GM19351 (cell line): ENCODE results near the gene GRID1.

Experiments used
- ATAC-seq: cut with Tn5 transposase; IDR thresholded peaks from one replicate; pipeline ENCODE4 v1.9.1; 2021; ENCODE audit warnings: mild to moderate bottlenecking, moderate library complexity; ENCODE audit not compliant: unreplicated experiment

Gene GRID1

DNA sequence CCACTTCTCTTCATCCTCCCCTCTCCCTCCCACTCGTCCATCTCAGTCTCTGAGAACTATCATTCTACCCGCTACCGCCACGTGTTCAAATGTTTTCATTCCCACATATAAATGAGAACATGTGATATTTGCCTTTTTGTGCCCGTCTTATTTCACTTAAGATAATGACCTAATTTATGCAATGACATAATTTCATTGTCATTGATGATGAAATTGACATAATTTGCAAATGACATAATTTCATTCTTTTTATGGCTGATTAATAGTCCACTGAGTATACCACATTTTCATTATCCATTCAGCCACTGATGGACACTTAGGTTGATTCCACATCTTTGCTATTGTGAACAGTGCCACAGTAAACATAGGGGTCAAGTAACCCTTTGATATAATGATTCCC is 292.3 kb downstream of the GRID1 start:
- no peak for ATAC-seq

DNA sequence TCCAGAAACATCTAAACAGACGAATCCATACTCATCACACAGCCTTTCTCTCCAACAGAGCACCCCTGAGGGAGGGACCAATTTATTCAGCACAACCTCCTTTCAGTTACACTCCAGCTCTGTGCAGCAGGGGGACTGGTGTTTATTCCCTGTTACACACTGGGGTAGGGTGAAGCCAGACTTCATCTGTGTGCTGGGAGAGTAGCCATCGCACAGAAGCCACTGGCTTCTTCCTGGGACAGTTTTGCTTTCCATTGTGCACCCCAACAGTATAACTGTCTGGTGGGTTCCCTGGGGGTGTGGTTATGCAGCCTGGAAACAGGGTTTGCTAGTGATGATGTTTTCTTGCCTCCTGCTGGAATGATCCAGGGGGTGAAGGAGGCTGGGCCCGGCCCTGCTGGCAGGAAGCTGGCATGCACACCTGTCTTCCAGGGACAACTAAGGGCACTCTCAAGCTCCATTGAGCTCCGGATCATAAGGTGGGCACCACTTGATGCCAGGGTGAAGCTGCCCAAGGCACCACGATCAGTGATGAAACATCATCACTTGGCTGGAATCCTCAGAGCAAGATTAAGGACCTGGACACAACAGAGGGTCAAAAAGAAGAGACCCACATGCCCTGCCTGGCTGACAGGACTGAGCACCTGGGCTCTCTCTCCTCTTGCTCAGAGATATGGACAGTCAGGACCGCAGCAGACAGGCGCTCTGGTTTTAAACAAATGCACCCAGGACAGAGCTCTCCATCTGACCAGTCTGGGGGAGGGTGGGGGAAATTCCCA is 293.2 kb downstream of the GRID1 start:
- no peak for ATAC-seq

DNA sequence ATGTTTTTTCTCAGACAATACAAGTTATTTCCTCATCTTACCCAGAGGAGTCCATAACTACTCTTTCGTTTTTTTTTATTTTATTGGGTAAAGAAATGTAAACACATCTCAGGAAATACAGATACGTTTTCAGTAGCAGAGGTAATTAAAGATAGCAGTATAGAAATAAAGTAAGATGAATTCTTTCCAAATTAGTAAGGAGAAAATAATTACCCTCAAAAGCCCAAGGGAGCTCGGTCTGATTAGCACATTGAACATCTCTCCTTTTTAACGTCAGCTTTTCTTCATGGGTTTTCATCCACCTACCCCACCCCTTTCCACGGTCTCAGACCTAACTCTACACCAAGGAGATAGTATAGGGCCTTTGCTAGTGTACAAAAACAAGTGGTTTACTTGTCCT is 294.2 kb downstream of the GRID1 start:
- no peak for ATAC-seq

DNA sequence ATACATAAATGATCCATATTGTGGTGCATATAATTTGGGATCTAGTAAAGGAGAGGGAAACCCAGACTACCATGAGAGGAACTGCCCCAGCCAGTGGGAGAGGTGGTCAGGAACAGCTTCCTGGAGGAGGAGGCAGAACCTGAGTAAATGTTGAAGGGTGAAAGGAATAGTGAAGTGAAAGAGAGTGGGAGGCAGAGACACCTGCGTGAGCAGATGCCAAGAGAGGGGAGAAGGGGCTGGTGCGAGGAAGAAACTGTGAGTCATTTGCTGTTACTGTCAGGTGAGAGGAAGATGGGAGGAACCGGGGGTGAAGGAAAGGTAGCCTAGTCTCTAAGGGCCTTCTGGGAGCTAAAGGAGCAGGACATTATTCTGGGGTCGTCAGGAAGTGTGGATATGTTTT is 294.8 kb downstream of the GRID1 start:
- peak; percentile 53 for ATAC-seq

DNA sequence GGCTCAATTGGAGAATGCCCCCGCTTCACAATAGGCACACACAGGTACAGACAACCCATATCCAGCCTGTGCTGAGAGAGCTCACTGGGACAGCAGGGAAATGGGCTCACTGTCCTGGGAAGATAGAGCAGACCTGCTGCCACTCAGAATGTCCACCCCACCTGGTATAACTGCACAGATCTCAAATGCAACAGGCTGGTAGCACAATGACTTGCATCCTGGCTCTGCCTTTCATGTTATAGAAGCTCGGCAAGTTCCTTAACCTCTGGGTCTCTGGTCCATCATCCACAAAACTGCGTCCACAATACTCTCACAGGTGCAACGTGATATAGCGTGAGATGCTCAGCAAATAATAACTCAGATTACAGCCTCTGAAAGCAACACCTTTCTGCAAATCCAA is 295.4 kb downstream of the GRID1 start:
- no peak for ATAC-seq

DNA sequence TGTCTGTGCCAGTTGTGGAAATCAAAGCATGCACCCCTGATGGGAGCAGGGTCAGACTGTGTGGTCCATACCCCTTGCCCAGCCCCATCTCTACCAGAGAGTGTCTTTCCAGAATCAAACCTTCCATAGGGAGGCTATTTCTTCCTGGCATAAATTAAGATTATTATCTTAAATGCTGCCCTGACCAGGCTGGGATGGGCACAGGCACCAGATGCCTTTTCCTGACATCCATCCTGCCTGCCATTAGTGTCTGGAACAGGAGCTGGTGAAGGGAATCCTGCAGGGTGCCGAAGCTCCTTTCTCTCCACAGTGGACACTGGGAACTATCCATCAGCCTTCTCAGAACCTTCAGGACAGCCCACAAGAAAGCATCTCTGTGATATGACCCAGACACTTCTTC is 296.3 kb downstream of the GRID1 start:
- no peak for ATAC-seq

DNA sequence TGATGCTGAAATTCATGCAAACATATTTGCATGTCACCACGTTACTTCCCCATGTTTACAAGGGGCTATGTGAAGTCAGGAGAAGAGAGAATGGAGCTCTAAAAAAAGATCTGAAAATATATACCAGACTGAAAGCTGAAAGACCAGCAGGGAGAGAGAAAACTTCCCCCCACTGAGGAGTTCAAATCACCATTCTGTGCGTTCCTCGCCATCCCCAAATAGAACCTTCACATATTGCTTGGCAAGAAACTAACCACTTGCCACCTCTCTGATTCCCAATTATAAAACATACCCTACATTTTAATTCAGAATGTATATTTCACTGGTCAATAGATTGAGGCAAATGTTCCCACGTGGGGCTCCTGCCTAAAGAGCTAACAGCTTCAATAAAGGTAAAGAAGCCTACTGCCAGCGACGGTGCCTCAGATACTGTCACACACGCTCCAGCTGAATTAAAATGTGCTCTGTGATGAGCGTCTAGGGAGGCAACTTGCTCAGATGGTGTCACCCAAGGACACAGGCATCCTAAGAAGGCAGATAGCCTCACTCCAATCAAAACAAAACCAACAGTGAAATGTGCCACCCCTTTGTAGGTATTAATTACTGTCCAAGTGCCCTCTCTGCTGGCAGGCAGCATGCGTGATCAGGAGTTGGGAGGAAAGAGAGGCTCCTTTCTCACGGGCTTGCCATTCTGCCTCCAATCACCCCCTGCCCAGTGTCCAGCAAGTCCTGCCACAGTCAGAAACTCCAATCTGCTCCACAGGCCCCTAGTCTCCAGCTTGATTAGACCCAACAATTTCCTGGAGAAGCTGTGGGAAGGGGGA is 298.2 kb downstream of the GRID1 start:
- ATAC-seq: no peak

DNA sequence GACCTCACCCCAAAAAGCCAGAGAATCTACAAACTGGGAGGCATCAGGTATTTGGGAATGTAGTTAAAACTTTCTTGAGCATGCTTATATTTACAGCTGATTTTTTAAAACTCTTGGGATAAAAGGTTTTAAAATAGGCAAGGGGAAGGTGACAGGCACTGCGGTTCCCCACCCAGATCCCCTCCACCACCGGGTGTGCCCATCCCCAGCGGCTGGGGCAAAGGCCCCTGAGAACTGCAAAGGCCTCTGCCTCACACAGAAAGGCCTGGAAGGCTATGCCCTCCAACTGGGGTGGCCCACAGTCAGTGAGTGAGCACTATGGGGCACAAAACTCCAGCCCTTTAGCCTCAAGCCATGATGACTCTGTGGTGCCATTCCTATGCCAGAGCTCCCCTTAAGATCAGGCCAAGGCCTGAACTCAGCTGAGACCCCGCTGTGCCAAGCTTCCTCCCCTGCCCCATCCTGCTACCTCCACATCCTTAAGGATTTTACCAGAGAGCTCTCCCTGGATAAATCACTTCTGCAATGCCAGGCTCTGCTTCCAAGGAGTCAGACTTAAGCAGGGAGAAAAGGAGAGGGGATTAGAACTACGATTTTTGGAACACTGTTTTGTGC is 299.1 kb downstream of the GRID1 start:
- no peak for ATAC-seq

DNA sequence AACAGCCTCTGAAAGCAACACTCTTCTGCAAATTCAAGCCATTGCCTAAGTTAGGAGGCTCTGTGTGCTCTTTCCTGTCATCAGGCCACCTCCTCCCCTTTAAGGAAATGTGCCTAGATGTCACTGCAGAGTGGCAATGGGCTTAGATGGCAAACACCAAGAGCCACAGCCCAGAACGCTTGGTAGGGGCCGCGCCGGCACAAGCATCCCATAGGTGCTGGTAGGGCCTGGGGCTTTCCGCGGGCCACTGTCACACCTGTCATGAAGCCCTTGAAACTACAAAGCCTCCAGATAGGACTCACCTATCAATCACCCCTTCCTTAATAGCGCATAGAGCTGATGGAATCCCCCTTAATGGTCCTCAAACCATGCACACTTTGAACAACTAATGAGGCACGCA is 299.9 kb downstream of the GRID1 start:
- ATAC-seq: no peak

DNA sequence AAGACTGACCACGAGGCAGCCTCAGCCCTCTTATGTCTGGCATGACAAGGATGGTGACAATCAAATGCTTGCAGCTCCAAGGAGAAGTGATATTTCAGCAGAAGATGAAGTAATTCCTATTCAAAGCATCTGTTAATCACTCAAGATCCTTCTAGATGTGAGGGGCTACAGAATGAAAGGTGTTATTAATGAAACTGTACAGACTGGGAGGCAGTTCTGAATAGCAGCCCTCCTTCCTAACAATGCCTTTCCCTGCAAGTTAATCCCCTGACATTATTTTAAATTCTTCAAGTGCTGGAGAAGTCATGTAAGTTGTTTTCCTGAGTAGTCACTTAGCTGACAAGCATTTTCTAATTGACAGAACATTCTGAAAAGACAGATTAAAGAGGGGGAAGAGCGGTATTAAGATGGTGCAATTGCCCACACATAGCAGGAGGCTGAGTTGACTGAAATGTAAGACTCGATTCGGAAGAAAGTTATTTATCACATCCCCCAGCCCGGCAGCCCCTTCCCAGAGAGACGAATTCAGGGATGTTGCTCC is 300.8 kb downstream of the GRID1 start:
- ATAC-seq: no peak

DNA sequence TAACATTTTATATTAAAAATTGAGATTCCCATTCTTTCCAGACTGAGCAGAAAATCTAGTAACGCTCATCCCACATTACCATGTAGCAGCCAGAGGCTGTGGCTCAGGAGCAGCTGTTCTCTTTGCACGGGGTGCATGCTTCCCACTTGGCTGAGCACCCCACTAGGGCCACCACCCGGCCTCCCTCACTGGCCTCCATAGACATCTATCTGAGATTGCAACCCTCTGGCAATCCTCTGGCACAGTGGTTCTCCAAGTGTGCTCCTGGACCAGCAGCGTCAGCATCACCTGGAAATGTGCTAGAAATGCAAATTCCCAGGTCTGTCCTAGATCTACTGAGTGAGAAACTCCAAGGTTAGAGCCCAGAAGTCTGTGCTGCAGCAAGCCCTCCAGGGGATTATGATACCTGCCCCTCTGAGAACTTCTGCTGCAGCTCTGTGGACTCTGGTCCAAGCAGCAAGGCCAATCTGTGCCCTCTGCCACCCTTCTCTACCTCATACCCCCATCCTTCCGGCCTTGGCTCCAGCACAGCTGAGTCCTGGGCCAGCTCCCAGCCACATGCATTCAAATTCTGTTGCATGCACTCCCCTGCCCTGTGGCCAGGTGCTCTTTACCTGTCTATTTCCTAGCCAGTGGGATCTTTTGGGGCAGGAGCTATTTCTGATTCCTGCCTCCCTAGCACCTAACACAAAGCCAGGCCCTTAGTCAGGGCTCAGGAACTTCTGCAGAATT is 301.5 kb downstream of the GRID1 start:
- no peak for ATAC-seq

DNA sequence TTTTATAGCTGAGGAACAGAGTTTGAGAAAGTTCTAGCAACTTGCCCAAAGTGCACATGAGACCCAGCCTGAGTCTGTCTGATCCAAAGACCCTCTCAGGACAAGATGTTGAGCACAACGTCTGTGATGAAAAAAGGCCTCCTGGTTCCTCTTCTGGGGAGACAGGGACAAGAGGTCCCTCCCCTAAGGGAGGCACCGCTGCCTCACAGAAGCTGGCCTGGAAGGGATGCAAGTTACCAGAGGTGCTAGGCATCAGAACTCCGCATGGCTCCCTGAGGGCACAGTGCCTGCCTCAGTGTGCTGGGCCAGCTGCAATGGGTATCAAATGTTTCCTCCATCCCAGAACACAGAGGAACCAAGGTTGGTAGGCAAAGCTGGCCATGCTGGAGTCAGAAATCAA is 302.4 kb downstream of the GRID1 start:
- ATAC-seq: no peak

DNA sequence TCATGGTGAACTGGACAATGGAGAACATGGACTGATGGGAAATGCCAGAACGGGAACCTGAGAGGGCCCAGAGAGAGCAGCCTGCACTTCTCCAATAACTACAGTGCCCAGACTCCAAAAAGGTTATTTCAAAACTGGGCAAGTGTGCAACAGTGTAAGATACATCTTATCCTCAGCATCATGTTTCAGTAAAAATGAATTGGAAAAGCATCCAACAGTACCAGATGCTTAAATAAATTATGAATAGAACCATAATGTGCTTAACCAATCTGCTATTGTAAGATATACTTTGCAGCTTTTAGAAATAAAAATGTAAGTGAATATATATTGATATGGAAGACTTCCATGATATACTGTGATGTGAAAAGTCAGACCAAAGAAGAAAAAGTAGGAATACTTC is 303.3 kb downstream of the GRID1 start:
- no peak for ATAC-seq

DNA sequence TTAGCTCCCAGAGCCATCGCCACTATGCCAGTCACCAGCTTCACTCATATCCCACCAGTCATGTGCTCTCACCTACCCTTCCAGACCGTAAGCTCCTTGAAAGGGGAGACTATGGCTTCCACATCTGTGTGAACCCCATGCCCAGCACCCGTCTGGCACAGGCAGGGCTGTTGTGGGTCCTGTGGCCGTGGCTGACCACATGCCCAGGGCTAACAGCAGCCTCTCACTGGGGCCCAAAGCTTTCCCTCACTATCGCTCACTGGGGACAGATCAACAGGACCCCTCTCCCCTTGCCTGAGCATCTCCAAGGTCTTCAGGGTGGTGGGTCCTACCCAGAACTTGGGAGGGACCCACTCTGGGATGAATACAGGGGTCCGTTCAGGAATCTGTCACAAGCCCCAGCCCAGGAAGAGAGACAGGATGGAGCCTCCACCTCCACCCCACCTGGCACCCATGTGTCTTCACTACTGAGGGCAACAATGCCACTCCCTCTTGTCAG is 303.9 kb downstream of the GRID1 start:
- no peak for ATAC-seq

DNA sequence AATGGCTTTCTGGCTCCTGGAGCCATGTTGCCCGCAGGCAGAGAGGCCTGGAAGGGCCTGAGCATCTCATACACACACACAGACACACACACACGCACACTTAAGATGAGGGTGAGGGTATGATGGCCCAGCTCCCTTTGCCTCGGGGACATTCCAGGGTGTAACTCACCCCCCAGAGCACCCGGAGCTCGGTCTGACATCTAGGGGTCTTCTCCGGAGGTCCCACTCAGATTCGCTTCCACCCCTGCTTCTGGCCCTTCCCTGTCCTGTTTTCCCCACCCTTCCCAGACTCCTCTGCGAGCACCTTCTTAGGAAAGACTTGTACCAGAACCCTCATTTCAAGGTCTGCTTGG is 304.4 kb downstream of the GRID1 start:
- no peak for ATAC-seq

DNA sequence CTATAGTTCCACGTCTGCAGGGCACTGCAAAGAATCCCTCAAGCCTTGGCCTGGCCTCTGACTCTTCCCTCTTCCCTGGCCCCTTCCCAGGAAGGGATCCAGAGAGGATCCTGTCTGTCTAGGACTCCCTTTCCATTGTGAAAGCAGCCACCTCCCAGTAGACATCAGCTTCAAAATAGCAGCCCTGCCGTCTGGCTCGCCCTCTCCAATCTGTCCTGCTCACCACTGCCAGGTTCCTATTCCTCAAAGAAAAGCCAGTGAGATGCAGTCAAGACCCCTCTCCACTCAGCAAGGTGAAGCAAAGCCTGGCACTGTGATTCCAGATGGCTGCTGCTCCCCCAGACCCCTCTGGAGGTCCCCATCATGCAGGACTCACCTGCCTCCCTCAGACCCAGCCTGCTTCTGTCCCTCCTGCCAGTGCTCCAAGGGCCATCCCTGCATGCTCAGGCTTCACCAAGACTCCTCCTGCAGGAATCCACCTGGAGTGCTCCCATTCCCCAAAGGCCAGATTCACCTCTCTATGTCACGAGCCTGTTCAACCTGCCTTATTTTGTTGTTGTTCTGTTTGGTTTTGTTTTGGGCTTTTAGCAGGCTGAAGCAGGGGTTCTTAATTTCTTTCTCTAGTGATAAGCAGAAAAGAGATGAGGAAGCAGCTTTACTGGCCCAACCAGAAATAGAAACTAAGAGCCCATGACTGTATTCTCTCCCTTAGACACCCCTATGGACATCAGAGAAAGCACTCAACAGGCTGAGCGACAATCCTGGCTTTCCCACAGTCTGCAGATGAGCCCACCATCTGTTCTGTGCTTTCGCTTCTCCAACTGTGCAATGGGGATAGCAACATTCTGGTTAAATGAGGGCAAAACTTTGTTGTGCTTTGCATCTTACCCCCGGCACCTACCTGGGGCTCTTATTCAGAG is 305.1 kb downstream of the GRID1 start:
- no peak for ATAC-seq

DNA sequence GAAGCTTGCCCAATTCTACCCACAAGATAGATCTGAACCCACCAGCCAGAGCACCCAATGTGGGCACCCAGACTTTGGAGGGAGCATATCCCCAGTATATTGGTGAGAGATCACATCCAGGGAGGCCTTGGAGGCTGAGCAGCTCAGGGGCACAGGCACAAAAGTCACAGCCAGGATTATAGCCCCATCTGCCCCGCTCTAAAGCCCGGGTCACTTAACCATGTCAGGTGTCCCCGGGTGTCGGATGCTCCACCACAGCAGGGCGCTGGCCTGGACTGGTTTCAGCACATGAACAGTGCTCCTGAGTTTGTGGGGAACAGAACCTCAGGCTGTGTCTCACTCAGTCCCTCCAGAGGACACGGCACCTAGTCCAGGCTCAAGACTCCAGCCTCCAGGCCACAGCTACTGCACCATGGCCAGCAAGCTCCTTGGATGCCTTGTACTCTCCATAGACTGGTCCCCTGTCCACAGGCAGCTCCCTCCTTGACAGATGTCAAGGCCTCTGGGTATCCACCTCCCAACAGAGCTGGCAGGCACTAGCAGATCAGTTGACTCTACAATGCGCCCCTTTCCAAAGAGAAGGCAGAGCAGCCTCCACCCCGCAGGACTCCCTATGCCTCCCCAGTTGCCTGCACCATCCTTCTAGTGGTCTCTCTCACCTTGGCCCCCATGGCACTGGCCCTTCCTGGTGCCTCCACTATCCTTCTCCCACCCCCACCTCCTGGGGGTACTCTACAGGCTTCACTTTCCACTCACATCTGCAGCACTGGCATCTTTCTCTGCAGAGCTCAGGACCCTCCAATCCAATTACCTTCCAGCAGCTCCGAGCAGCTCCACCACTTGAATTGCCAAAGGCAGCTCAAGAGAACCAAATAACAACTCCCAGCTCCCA is 306.0 kb downstream of the GRID1 start:
- no peak for ATAC-seq

DNA sequence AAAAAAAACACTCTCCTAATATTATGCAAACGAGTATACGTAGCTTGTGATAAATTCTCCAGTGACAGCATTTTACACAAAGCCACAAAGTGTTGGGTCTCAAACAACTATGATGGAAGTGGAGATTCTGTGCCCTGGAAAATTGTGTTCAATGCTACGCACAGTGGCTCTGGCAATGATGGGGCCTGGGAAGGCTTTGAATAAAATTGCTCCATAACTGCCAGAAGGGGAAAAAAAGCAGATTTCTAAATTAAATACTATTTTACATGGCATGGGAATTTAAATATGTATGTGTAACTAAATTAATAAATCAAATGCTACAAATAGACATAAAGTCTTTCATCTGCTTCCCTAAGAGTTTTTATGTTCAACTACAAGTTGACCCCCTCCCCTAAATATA is 306.7 kb downstream of the GRID1 start:
- no peak for ATAC-seq

DNA sequence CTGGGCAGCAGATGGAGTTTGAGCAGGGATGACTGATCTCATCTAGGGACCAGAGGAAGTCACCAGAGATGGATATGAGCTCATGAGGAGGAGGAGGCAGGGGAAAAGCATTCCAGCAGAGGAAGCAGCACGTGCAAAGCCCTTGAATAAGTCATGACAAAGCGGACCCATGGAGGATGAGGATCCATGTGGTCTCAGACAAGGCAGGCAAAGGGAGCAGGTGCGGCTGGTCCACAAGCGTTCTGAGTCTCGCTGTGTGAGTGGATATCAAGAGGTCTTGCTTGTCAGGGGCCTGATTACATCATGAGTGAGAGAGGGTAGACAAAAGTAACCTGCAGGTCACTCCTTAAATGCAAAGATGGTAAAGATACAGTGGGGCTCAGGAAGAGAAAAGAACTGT is 307.6 kb downstream of the GRID1 start:
- ATAC-seq: no peak
